Gastrocnemius medialis (tissue), 4 donors: ENCODE results near the gene AASS.

Experiments used
- CTCF ChIP-seq, 5 experiments: fragments of 450-650 bp in 3 of 5; fragments of 200-600 bp in 2 of 5; sonication (generic) in 2 of 5; IDR thresholded peaks in 4 of 5; conservative IDR thresholded peaks in 1 of 5; 1 replicate in 4 of 5; 2 replicates in 1 of 5; pipeline ENCODE4 v1.5.1; 2016 to 2019; ENCODE audit warnings: antibody characterized with exemption in 5 of 5, mild to moderate bottlenecking in 3 of 5, moderate library complexity in 3 of 5
- POLR2A ChIP-seq, 2 donors: fragments of 450-650 bp; IDR thresholded peaks; one replicate each; pipeline ENCODE4 v1.6.1; 2017; ENCODE audit warnings: antibody characterized with exemption in 2 of 2, mild to moderate bottlenecking in 2 of 2, moderate library complexity in 2 of 2

- TF ChIP-seq CTCF (IDR thresholded peaks at IDR 0.05 in 4 of 5, conservative IDR thresholded peaks at IDR 0.05 in 1 of 5), result no peak
- TF ChIP-seq POLR2A (IDR thresholded peaks at IDR 0.05), result no peak
Measured at GRCh38 chr7:122183106-122183505, 39.1 kb upstream of the AASS start.
